Spleen (tissue), 7 donors: Measurements from ENCODE around the gene YES1.

Experiments used
- CTCF ChIP-seq, 11 experiments: fragments of 200-600 bp in 7 of 11; fragments of 450-650 bp in 4 of 11; sonication (generic) in 4 of 11; IDR thresholded peaks in 8 of 11; conservative IDR thresholded peaks in 3 of 11; 1 replicate in 7 of 11; 2 replicates in 4 of 11; pipeline versions ENCODE4 v1.4.0 to v1.8.0; 2016 to 2021; ENCODE audit warnings: antibody characterized with exemption in 11 of 11, inconsistent platforms in 4 of 11, mild to moderate bottlenecking in 1 of 11
- POLR2A ChIP-seq, 3 donors: fragments of 450-650 bp; IDR thresholded peaks; one replicate each; pipeline ENCODE4 v1.5.1; 2017; ENCODE audit warnings: antibody characterized with exemption in 3 of 3, mild to moderate bottlenecking in 1 of 3
- POLR2AphosphoS5 ChIP-seq, 3 donors: sonication (generic); formaldehyde crosslinking; IDR thresholded peaks; one replicate each; pipeline ENCODE4 v1.5.1; 2017; ENCODE audit warnings: antibody characterized with exemption in 3 of 3
- donor health status: DM: no; HTN: no; CAD: no; lungs with moderate emphysema.
- donor health status: DM: no; HTN: no; CAD: no.
- donor health status: DM: no; HTN: no; CAD: no.

GRCh38 chr18:681985-682384, 130.1 kb downstream of the YES1 start:
- TF ChIP-seq CTCF (IDR thresholded peaks at IDR 0.05 in 8 of 11, conservative IDR thresholded peaks at IDR 0.05 in 3 of 11) (no peak), POLR2A (IDR thresholded peaks at IDR 0.05) (no peak), POLR2AphosphoS5 (IDR thresholded peaks at IDR 0.05) (no peak)
